HG03045 (cell line): ENCODE measurements around the gene GANAB.

ENCODE experiments used
- ATAC-seq: cut with Tn5 transposase; IDR thresholded peaks from one replicate; pipeline ENCODE4 v1.9.1; 2021; ENCODE audit warnings: mild to moderate bottlenecking, moderate library complexity; ENCODE audit not compliant: unreplicated experiment

The GANAB gene

DNA sequence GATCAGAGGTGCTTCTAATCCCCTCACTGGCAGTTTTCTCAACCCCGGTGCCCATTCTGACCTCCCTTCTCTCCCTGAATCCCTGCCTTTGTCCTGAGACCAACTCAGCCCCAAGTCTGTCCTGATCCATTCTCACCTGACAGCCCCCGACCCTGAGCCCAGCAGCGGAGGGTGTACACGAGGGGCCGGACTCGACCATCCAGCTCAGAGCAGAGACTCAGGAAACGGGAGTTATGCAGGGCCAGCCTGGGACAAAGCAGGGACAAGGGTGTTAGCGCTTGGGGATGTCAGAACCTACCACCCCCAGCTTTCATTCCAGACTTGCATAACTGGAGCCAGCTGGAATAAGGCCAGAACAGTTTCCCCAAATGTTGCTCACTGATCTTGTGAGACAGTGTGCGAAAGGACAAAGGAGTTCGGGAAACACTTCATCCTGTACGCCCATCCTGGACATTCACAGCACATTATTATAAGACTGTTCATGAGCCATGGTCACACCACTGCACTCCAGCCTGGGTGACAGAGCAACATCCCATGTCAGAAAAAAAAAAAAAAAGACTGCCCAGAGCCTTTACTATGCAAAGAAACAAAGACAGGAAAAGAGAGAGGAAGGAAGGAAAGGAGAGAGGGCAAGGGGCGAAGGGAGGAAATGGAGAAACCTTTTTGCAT lies 69.2 kb downstream of the GANAB start:
- ATAC-seq = no peak

GRCh38 chr11:62575837-62576236 lies 70.6 kb downstream of the GANAB start:
- no peak for ATAC-seq

DNA sequence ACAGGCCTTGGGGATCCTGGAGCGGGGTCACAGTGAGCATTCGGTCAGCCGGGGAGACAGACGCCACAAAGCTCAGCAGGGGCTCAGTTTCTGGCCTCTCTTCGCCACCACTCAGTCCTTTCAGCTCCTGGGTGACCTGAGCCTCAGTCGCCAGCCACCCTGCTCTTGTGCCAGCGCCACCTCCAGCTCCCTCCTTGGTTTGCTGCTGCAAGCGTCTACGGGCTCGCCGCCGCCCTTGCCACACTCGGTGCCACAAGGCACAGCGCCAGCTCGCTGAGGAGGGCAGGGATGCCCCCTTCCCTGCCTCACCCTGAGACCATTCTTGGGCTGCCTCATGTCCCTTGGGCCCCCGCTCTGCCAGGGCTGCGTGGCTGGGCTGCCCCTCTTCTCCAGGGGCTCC lies 71.3 kb downstream of the GANAB start:
- no peak for ATAC-seq
